ENCODE results near the gene WFIKKN1. TPM values are rescaled to one million over a fixed set of nuclear protein-coding genes. Genes with fewer than 3 reads are reported as not detected.

WFIKKN1 gene
- total and polyA plus RNA-seq, 2 of the 13 experiments (the other 11 are each of a cell fraction or from before 2014, with no cell fraction given) = 1.7 to 4.9 TPM

DNA sequence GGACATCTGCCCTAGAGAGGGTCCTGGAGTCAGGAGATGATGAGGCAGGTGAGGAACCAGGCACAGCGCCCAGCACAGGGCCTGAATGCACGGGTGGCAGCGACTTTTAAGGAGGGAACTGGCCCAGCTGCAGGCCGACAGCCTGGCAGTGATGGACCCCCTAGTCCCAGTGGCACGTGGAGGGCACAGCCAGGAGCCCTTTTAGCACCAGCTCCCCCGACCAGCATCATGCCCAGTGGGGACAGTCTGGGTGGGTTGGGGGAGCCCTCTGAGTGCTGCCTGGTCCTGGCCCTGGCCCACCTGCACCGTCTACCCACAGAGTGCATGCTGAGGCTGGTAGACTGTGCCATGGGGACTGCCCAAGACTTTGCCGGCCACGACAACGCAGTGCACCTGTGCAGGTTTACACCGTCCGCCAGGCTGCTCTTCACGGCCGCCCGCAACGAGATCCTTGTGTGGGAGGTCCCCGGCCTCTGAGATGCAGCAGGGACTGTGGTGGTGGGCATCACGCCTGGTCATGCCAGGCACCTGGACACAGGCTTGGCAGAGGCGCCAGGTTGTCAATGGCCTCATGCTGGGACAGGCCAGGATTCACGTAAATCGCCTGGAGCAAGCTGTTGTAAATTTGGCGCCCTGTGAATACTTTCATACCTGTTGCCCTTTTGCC lies 36.5 kb downstream of the WFIKKN1 start (continued):
- TF ChIP-seq, protein P1, sequence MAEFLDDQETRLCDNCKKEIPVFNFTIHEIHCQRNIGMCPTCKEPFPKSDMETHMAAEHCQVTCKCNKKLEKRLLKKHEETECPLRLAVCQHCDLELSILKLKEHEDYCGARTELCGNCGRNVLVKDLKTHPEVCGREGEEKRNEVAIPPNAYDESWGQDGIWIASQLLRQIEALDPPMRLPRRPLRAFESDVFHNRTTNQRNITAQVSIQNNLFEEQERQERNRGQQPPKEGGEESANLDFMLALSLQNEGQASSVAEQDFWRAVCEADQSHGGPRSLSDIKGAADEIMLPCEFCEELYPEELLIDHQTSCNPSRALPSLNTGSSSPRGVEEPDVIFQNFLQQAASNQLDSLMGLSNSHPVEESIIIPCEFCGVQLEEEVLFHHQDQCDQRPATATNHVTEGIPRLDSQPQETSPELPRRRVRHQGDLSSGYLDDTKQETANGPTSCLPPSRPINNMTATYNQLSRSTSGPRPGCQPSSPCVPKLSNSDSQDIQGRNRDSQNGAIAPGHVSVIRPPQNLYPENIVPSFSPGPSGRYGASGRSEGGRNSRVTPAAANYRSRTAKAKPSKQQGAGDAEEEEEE (CRISPR knock-in tag; IDR thresholded peaks at IDR 0.05; ENCODE audit: borderline replicate concordance) = no peak
- TF ChIP-seq HIVEP1 (CRISPR knock-in tag; IDR thresholded peaks at IDR 0.05) (no peak), GLI4 (CRISPR knock-in tag; IDR thresholded peaks at IDR 0.05; ENCODE audit: borderline replicate concordance) (no peak), MAFF (IDR thresholded peaks at IDR 0.05; ENCODE audit: low read depth, low read length) (no peak), STAG1 (CRISPR knock-in tag; IDR thresholded peaks at IDR 0.05) (no peak)

DNA sequence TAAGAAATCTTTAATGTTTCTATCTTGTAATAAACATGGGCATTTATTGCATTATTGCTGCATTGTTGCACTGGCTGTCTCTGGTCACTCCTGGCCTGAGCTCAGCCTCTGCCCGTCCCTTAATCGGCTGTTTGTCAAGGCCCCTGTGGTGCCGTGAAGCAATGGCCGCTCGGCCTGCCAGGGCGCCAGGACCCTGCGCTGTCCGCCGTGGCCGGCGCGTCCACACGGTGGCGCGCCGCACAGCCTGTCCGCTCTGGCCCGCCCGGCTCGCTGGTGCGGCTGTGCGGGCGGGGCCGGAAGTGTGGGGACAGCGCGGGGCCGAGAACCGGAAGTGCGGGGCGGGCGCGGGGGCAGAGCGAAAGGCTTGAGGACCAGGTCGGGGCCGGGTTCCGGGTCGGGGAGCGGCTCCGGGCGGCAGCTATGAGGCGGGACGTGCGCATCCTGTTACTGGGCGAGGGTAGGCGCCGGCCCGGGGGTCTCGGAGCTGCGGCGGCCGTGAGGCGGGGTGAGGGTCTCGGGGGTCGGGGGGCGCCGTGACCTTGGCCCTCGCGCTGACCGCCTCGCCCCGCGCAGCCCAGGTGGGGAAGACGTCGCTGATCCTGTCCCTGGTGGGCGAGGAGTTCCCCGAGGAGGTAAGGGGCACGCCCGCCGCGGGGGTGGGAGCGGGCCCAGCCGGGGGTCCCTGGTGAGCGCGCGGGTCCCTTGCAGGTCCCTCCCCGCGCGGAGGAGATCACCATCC lies 37.2 kb downstream of the WFIKKN1 start, which contains the start of gene RHOT2:
Gene RHOT2 (plus strand): TSS at position 353 of the 739 bp plus-strand sequence. CDS start 68 bp downstream, at position 421.
- H3K9ac ChIP-seq (ENCODE audit: insufficient read depth, low read depth, low read length) = peak within 1 kb of the TSS; percentile 93
- no peaks in the 10 kb centered on the region for H4K20me1 ChIP-seq (ENCODE audit: insufficient read depth, low read length)
- ChIA-PET CTCF (ENCODE audit: low intra/inter-chr PET ratio, low total read pairs) (interaction anchor here (1.0 to 1.4 kb wide), 3 partner anchors 9 to 18 kb away, joined by 3 to 4 read pairs (median 4); partner anchors contain the start of gene STUB1), POLR2A (interaction anchor here (0.7 to 2.0 kb wide), 9 partner anchors 8 to 32 kb away, joined by 3 to 8 read pairs (median 5); partner anchors contain the start of genes METTL26, RHBDL1, STUB1 and WDR24)
- no peaks in the 10 kb centered on the region for H3K27me3 ChIP-seq (ENCODE audit: control insufficient read depth in 1 of 2, insufficient read depth in 2 of 2, low read length in 2 of 2)
- H3K4me3 ChIP-seq (replicated peaks in 1 of 3; ENCODE audit: insufficient read depth in 1 of 3, low read depth in 2 of 3, low read length in 3 of 3) = peak within 1 kb of the TSS; percentile 87 to 96 (median 91)
- intact Hi-C loops (cut with micrococcal nuclease; ENCODE audit: unreplicated experiment) (no loop called here), in situ Hi-C loops (cut with HindIII; ENCODE audit: extremely low pct_ligation_motif_present, low pct_unique_long_range_greater_than_20kb) (no loop called here)
- H3K79me2 ChIP-seq (ENCODE audit: insufficient read depth, low read length) = peaks cover 17% of the 10 kb centered on the region
- peak within 1 kb of the TSS; percentile 58 for H3K27ac ChIP-seq (ENCODE audit: extremely low read length, insufficient read depth, low read length)
- no peaks in the 10 kb centered on the region for H3K9me3 ChIP-seq (ENCODE audit: low read length)
- peak; percentile 77 for DNase-seq (ENCODE audit: low spot score)
- no peak for FAIRE-seq
- peak; percentile 91 for ATAC-seq
- 3% methylated on average over 17 of the region's 78 CpGs for WGBS (ENCODE audit: low lambda C conversion rate)
- peaks cover 18% of the 10 kb centered on the region for H3K4me1 ChIP-seq (ENCODE audit: insufficient read depth, low read length)
- peak within 1 kb of the TSS; percentile 83 for H2AFZ ChIP-seq (ENCODE audit: low read length)
- BruUV-seq (replicated peaks) = no TSS peak
- peak within 1 kb of the TSS; percentile 92 for H3K4me2 ChIP-seq (ENCODE audit: low read depth, low read length)
- peaks cover 17 to 34% of the 10 kb centered on the region in 2 experiments; a peak in 4 of 5 replicates for H3K36me3 ChIP-seq (replicated peaks in 1 of 2; ENCODE audit: control insufficient read depth in 1 of 2, insufficient read depth in 2 of 2, low read length in 2 of 2)
- TF ChIP-seq SRY (CRISPR knock-in tag; IDR thresholded peaks at IDR 0.05) (peak; percentile 58; the same call in 1 of the 2 replicates), ZSCAN25 (CRISPR knock-in tag; IDR thresholded peaks at IDR 0.05) (peak; percentile 91), ZNF790 (CRISPR knock-in tag; IDR thresholded peaks at IDR 0.05; ENCODE audit: borderline replicate concordance) (no peak)
- TF ChIP-seq, protein P2, sequence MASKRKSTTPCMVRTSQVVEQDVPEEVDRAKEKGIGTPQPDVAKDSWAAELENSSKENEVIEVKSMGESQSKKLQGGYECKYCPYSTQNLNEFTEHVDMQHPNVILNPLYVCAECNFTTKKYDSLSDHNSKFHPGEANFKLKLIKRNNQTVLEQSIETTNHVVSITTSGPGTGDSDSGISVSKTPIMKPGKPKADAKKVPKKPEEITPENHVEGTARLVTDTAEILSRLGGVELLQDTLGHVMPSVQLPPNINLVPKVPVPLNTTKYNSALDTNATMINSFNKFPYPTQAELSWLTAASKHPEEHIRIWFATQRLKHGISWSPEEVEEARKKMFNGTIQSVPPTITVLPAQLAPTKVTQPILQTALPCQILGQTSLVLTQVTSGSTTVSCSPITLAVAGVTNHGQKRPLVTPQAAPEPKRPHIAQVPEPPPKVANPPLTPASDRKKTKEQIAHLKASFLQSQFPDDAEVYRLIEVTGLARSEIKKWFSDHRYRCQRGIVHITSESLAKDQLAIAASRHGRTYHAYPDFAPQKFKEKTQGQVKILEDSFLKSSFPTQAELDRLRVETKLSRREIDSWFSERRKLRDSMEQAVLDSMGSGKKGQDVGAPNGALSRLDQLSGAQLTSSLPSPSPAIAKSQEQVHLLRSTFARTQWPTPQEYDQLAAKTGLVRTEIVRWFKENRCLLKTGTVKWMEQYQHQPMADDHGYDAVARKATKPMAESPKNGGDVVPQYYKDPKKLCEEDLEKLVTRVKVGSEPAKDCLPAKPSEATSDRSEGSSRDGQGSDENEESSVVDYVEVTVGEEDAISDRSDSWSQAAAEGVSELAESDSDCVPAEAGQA (IDR thresholded peaks at IDR 0.05; ENCODE audit: low read depth) = peak; percentile 73
- TF ChIP-seq, protein P2 (CRISPR knock-in tag; IDR thresholded peaks at IDR 0.05; ENCODE audit: borderline replicate concordance) = no peak; the same call in 1 of the 2 replicates
- TF ChIP-seq, protein P3, sequence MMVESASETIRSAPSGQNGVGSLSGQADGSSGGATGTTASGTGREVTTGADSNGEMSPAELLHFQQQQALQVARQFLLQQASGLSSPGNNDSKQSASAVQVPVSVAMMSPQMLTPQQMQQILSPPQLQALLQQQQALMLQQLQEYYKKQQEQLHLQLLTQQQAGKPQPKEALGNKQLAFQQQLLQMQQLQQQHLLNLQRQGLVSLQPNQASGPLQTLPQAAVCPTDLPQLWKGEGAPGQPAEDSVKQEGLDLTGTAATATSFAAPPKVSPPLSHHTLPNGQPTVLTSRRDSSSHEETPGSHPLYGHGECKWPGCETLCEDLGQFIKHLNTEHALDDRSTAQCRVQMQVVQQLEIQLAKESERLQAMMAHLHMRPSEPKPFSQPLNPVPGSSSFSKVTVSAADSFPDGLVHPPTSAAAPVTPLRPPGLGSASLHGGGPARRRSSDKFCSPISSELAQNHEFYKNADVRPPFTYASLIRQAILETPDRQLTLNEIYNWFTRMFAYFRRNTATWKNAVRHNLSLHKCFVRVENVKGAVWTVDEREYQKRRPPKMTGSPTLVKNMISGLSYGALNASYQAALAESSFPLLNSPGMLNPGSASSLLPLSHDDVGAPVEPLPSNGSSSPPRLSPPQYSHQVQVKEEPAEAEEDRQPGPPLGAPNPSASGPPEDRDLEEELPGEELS (CRISPR knock-in tag; IDR thresholded peaks at IDR 0.05) = 0 out of 2 replicates have a peak, but pooled peaks have one; percentile 31
